Sciatic nerve (tissue), 2 donors: ENCODE results near the gene YIPF3. TPM values are rescaled to one million over a fixed set of nuclear protein-coding genes. Genes with fewer than 3 reads are reported as not detected.
"Not testable (repeated sequence)": the region's sequence is repeated elsewhere in the genome, so short reads cannot be mapped to it uniquely, and the experiment has no call there.

Experiments used
- ATAC-seq: fragments of 200-7000 bp; cut with Tn5 transposase; one replicate; pipeline ENCODE4 v1.9.1; 2020; ENCODE audit warnings: mild to moderate bottlenecking, moderate library complexity
- DNase-seq: peaks from one replicate; pipeline ENCODE4 v3.0.0-alpha.2; 2020; ENCODE audit warnings: low spot score
- intact Hi-C: fragments of 100-400 bp; cut with DNase I; formaldehyde crosslinking; loops from one replicate; pipeline ENCODE4 v1.14.2; 2022
- total RNA-seq: library from RNA; stranded (reverse); fragmentation: NEBNext Ultra II Directional; extraction: Animal tissue kit (Norgen Biotek cat#: 25700); gene quantifications from one replicate; pipeline ENCODE4 v1.2.1, GENCODE V29; 2021
- donor health status: DM: no; HTN: no; CAD: no.
- donor health status: DM: no; HTN: no; CAD: no.

Gene YIPF3
- total RNA-seq, 1 donor from 2014 or later = 66.7 TPM

DNA sequence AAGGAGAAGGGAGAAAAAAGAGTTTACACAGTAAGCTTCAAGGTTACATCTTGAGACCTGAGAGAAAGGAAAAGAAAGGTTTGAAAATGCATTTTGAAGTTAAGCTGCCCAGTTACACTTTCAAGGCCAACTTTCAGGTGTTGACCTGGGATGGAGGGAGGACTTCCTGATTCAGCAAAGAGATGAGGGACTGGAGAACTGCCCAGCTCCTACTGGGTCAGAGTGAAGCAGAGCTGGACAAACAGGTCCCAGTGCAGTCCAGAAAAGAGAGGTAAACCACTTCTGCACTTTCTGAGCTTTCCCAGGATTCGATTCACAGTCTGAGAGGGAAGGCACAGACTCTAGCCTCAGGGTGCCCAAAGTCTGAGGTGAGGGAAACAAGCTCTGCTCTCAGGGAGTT lies 45.3 kb downstream of the YIPF3 start:
- ATAC-seq = no peak
- DNase-seq = no peak
- intact Hi-C loops = no loop called here

DNA sequence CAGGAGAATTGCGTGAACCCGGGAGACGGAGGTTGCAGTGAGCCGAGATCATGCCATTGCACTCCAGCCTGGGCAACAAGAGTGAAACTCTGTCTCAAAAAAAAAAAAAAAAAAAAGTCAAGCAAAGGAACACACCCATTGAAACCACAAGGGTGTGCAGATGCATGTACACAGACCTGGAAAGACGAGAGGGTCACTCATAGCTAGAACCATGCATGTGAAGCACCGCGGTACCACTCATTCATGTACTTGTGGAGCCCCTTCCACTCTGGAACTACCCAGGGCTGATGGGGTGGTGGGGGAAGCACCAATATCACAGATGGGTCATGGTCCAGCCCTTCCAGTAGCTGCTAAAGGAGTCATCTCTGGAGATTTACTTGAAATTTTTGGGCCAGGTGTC lies 46.8 kb downstream of the YIPF3 start:
- no peak for DNase-seq
- intact Hi-C loops = no loop called here
- no peak for ATAC-seq

DNA sequence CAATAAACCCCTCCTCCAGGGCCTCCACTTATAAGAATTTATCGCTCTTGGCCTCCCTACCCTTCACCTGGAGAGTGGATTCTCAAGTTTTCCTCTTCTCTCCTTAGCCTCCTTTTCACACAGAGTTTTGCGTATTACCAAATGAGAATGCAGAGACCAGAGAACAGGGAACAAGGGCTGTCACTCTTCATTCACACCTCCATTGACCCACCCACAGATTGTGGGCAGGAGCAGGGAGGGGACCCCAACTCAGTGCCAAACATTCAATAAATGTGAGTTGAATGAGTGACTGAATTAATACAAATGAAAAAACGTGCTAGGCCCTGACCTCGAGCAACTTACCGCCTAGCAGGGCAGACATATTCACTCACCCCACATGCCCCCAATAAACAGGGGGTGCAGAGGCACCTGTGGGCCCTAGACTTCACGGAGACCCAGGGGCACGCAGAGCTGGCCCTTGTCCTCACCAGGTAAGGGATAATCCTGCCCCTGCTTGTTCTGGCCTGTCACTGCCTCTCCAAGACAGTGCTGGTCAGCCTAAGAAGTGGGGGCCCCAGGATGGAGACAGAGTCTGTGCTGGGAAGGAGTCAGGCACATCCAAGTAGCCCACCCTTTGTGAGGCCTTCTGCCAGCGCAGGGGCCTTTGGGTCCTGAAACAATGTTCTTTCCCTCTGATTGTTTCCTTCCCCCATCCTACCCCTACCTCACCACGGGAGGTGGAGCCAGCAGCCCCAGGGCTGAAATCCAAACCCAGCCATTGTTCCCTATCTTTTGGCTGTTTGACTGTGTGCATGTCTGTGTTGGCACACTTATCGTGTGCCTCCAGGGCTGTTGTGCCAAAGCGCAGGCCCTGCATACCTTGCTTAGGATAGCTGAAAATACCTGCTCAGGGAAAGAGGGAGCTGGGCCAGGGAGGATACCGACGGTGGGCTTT lies 47.7 kb downstream of the YIPF3 start:
- DNase-seq (no peak), ATAC-seq (no peak)
- intact Hi-C loops = no loop called here

DNA sequence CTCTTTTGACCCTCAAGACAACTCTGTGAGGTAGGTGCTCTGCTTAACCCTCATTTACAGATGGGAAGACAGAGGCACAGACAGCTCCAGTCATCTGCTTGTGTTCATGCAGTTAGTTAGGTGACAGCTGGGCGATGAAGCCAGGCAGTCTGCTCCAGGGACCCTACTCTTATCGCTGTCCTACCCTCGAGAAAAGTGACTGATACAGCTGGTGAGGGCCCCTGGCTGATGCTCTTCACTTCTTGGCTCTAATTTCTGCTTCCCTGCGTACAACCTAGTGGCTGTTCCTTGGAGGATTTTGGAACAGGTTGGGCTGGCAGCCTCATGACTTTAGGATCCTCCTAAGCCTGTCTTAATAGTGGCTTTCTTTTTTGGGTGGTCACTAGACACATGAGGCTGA lies 48.5 kb downstream of the YIPF3 start:
- no peak for DNase-seq
- intact Hi-C loops = no loop called here
- ATAC-seq = no peak

DNA sequence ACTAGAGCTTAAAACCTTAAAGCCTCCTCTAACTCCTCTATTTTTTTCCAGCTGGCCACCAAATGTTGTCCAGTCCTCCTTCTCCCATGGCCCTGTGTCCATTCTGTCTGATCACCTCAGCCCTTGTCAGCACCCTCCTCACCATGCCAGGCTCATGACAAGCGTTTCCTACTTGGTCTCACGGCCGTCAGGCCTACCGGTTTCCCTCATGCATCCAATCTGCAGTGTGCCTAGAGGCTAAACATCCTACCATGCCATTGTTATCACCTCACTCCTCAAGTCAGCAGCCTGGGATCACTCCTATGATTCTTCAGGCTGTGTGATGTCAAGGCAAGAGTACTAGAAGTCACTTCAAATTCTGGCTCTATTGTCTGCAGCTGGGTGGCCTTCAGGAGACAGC lies 49.0 kb downstream of the YIPF3 start:
- ATAC-seq (no peak), DNase-seq (no peak)
- intact Hi-C loops = no loop called here

DNA sequence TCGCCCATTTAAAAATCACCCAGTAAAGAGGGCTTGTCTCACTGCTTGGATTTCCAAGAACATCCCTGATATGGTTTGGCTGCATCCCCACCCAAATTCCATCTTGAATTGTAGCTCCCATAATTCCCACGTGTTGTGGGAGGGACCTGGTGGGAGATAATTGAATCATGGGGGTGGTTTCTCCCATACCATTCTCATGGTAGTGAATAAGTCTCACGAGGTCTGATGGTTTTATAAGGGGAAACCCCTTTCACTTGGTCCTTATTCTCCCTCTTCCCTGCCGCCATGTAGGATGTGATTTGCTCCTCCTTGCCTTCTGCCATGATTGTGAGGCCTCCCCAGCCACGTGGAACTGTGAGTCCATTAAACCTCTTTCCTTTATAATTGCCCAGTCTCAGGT lies 49.5 kb downstream of the YIPF3 start:
- intact Hi-C loops, DNase-seq, ATAC-seq: not testable (repeated sequence)

DNA sequence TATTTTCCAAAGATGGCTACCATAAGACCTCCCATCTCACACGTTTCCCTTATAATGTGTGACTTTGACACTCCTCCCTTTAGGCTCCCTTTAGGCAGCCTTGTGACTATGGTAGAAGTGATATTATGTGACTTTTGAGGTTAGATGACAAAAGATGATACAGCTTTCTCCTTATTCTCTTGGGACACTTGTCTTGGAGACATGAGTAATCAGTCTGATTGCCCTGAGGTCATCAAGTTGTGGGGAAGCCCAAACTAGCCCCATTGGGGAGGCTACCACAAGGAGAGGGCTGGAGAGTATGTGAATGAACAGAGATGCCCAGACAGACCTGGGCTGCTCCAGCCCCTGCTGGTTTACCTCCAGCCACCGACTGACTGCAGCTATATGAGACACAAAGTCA lies 50.8 kb downstream of the YIPF3 start:
- DNase-seq = no peak
- intact Hi-C loops = no loop called here
- ATAC-seq = no peak

DNA sequence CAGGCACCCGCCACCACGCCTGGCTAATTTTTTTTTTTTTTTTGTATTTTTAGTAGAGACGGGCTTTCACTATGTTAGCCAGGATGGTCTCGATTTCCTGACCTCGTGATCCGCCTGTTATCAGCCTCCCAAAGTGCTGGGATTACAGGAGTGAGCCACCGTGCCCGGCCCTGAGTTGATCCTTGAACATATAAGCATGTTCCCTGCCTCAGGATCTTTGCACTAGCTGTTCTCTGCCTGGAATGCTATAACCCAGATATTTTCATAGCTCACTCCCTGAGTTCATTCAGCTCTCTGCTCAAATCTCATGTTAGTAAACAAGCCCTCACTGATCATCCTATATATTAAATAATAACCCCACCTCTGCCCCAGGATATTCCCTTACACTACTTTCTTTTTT lies 52.4 kb downstream of the YIPF3 start:
- intact Hi-C loops = no loop called here
- DNase-seq (no peak), ATAC-seq (no peak)

DNA sequence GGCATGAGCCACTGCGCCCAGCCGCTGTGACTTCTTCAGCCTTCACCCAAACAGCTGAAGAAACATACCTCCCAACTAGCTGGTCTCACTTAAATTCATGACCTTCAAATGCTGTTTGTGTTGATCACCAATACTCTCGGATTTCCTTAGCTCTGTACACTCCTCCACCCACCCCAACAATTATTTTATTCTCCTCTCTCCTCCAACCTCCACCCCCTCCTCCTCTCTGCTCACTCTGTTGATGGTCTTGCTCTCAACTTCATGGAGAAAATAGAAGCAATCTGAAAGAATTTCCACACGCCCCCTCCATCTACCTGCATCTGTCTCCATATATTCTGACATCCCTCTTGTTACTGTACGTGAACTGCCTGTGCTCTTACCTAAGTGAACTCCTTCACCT lies 54.8 kb downstream of the YIPF3 start:
- DNase-seq (no peak), ATAC-seq (no peak)
- intact Hi-C loops = no loop called here

Other genes starting within 250 kb of the YIPF3 start
- not detected for gene SLC22A7, start 218.7 kb downstream of the YIPF3 start, total RNA-seq
- 3.8 TPM for gene CRIP3, start 208.1 kb downstream of the YIPF3 start, total RNA-seq
- 26.6 TPM for gene ZNF318, start 147.3 kb downstream of the YIPF3 start, total RNA-seq
- 31.7 TPM for gene ABCC10, start 89.4 kb downstream of the YIPF3 start, total RNA-seq
- gene DLK2, start 61.4 kb downstream of the YIPF3 start, total RNA-seq = 0.45 TPM
- gene TJAP1, start 39.4 kb downstream of the YIPF3 start, total RNA-seq = 36.9 TPM
- 1.2 TPM for gene LRRC73, start 6.6 kb downstream of the YIPF3 start, total RNA-seq
- 30.3 TPM for gene POLR1C, start 163 bp upstream of the YIPF3 start, total RNA-seq
- 33.5 TPM for gene XPO5, start 59.1 kb upstream of the YIPF3 start, total RNA-seq
- 14.6 TPM for gene POLH, start 59.3 kb upstream of the YIPF3 start, total RNA-seq
- 60.6 TPM for gene GTPBP2, start 112.3 kb upstream of the YIPF3 start, total RNA-seq
- gene MAD2L1BP, start 118.9 kb upstream of the YIPF3 start, total RNA-seq = 16.8 TPM
- gene RSPH9, start 128.1 kb upstream of the YIPF3 start, total RNA-seq = 0.49 TPM
- gene MRPS18A, start 170.9 kb upstream of the YIPF3 start, total RNA-seq = 29.7 TPM